IMR-90 (cell line): Measurements from ENCODE around the gene FAM78A. TPM values are rescaled to one million over a fixed set of nuclear protein-coding genes. Genes with fewer than 3 reads are reported as not detected.

Experiments used
- ATAC-seq: fragments of 200-7000 bp; cut with Tn5 transposase; 2 replicates; pipeline ENCODE4 v1.9.1; 2020; ENCODE audit warnings: low read depth, mild to moderate bottlenecking, moderate library complexity
- BruUV-seq: library from RNA; stranded (reverse); fragments of 400-500 nt; replicated peaks from 2 replicates; lab custom pipeline; 2021; lab: Mats Ljungman, UMichigan
- CTCF ChIA-PET: fragments of 300-600 bp; formaldehyde crosslinking; extraction: SDS; loops from one replicate; lab custom pipeline; 2021; ENCODE audit warnings: antibody characterized with exemption; lab: Yijun Ruan, JAX
- POLR2A ChIA-PET: fragments of 300-600 bp; sonication (Branson Sonifier 250); formaldehyde crosslinking; loops from one replicate; lab custom pipeline; 2022; ENCODE audit warnings: antibody characterized with exemption; ENCODE audit not compliant: unreplicated experiment; lab: Charles Lee
- DNase-seq: peaks from one replicate; pipeline ENCODE4 v3.0.0; 2013
- H2AFZ ChIP-seq: replicated peaks from 2 replicates; pipeline ENCODE3; 2013; ENCODE audit warnings: low read length, mild to moderate bottlenecking; ENCODE audit not compliant: poor library complexity
- H2AK5ac ChIP-seq: 2 replicates; pipeline ENCODE4 v1.6.1; 2013; ENCODE audit warnings: low read depth, low read length, inconsistent platforms
- H2AK9ac ChIP-seq: replicated peaks from 2 replicates; pipeline ENCODE3; 2013; ENCODE audit warnings: mild to moderate bottlenecking, low read depth, low read length, moderate library complexity; ENCODE audit not compliant: poor library complexity
- H2BK120ac ChIP-seq: 2 replicates; pipeline ENCODE4 v1.6.1; 2013; ENCODE audit warnings: low read depth, low read length, inconsistent platforms
- H2BK15ac ChIP-seq: 3 replicates; pipeline ENCODE4 v1.6.1; 2013; ENCODE audit warnings: low read depth, low read length, inconsistent platforms
- H2BK20ac ChIP-seq: 2 replicates; pipeline ENCODE4 v1.6.1; 2013; ENCODE audit warnings: low read depth, mild to moderate bottlenecking, inconsistent platforms, low read length, moderate library complexity
- H2BK5ac ChIP-seq: 2 replicates; pipeline ENCODE4 v1.6.1; 2013; ENCODE audit warnings: mild to moderate bottlenecking, low read depth, low read length, inconsistent platforms; ENCODE audit not compliant: poor library complexity, severe bottlenecking
- H3K14ac ChIP-seq: replicated peaks from 2 replicates; pipeline ENCODE4 v1.6.1; 2013; ENCODE audit warnings: low read depth, low read length, inconsistent platforms
- H3K18ac ChIP-seq: 2 replicates; pipeline ENCODE4 v1.6.1; 2013; ENCODE audit warnings: low read depth, low read length, control low read depth
- H3K23ac ChIP-seq: 2 replicates; pipeline ENCODE4 v1.6.1; 2013; ENCODE audit warnings: low read depth, low read length, inconsistent platforms
- H3K27ac ChIP-seq: 2 replicates; pipeline ENCODE4 v1.5.1; 2013; ENCODE audit warnings: mild to moderate bottlenecking, control low read depth, low read length; ENCODE audit not compliant: insufficient read depth
- H3K27me3 ChIP-seq: 2 replicates; pipeline ENCODE4 v1.6.1; 2013; ENCODE audit warnings: low read length; ENCODE audit not compliant: control insufficient read depth, insufficient read depth
- H3K36me3 ChIP-seq: 2 replicates; pipeline ENCODE4 v1.6.1; 2013; ENCODE audit warnings: low read length, mixed read lengths; ENCODE audit not compliant: control insufficient read depth, insufficient read depth
- H3K4ac ChIP-seq: 2 replicates; pipeline ENCODE4 v1.6.1; 2013; ENCODE audit warnings: low read depth, low read length, inconsistent platforms
- H3K4me1 ChIP-seq: 2 replicates; pipeline ENCODE4 v1.6.1; 2013; ENCODE audit warnings: low read length, mixed read lengths; ENCODE audit not compliant: control insufficient read depth, insufficient read depth
- H3K4me2 ChIP-seq: 2 replicates; pipeline ENCODE4 v1.6.1; 2013; ENCODE audit warnings: low read depth, mild to moderate bottlenecking, control low read depth, low read length, moderate library complexity
- H3K4me3 ChIP-seq: 2 replicates; pipeline ENCODE4 v1.5.1; 2013; ENCODE audit warnings: low read depth, mild to moderate bottlenecking, control low read depth, low read length, moderate library complexity; ENCODE audit not compliant: insufficient read depth
- H3K56ac ChIP-seq: 2 replicates; pipeline ENCODE4 v1.6.1; 2013; ENCODE audit warnings: low read length, inconsistent platforms; ENCODE audit not compliant: insufficient read depth; ENCODE audit errors: extremely low read depth
- H3K79me1 ChIP-seq, 2 experiments: 2 replicates each; pipeline ENCODE4 v1.6.1; 2013; ENCODE audit warnings: low read length in 2 of 2, inconsistent platforms in 1 of 2, low read depth in 1 of 2
- H3K9ac ChIP-seq: 2 replicates; pipeline ENCODE4 v1.6.1; 2013; ENCODE audit warnings: low read depth, low read length, control low read depth
- H3K9me1 ChIP-seq: 2 replicates; pipeline ENCODE4 v1.6.1; 2013; ENCODE audit warnings: low read length, inconsistent platforms; ENCODE audit not compliant: insufficient read depth
- H3K9me3 ChIP-seq: 2 replicates; pipeline ENCODE4 v1.6.1; 2013; ENCODE audit warnings: low read length; ENCODE audit not compliant: control insufficient read depth, insufficient read depth
- H4K20me1 ChIP-seq: 2 replicates; pipeline ENCODE4 v1.6.1; 2013; ENCODE audit warnings: low read length, inconsistent platforms; ENCODE audit not compliant: insufficient read depth
- H4K5ac ChIP-seq: 2 replicates; pipeline ENCODE4 v1.6.1; 2013; ENCODE audit warnings: mild to moderate bottlenecking, low read depth, low read length, control low read depth
- H4K8ac ChIP-seq, 2 experiments: 2 replicates each; pipeline ENCODE4 v1.6.1; 2013; ENCODE audit warnings: low read depth in 2 of 2, low read length in 2 of 2, control low read depth in 1 of 2, inconsistent platforms in 1 of 2
- H4K91ac ChIP-seq: 2 replicates; pipeline ENCODE4 v1.6.1; 2013; ENCODE audit warnings: low read depth, low read length, inconsistent platforms; ENCODE audit not compliant: insufficient read depth
- BHLHE40 ChIP-seq: fragments of 150-350 bp; IDR thresholded peaks from 2 replicates; pipeline ENCODE4 v1.6.1; 2016; ENCODE audit warnings: mild to moderate bottlenecking, low read depth, low read length
- FOS ChIP-seq: fragments of 150-350 bp; IDR thresholded peaks from 2 replicates; pipeline ENCODE4 v1.6.1; 2016; ENCODE audit warnings: low read depth, low read length
- MAFK ChIP-seq: IDR thresholded peaks from 2 replicates; pipeline ENCODE4 v1.6.1; 2012; ENCODE audit warnings: low read depth, low read length, improper control_type of control experiment
- MAZ ChIP-seq: IDR thresholded peaks from 2 replicates; pipeline ENCODE4 v1.6.1; 2012; ENCODE audit warnings: low read depth, mild to moderate bottlenecking, low read length, improper control_type of control experiment, moderate library complexity, borderline replicate concordance
- MXI1 ChIP-seq: IDR thresholded peaks from 2 replicates; pipeline ENCODE4 v1.6.1; 2012; ENCODE audit warnings: low read depth, mild to moderate bottlenecking, low read length, moderate library complexity, borderline replicate concordance
- NFE2L2 ChIP-seq: fragments of 150-350 bp; IDR thresholded peaks from 2 replicates; pipeline ENCODE4 v1.6.1; 2016; ENCODE audit warnings: low read depth, mild to moderate bottlenecking, low read length
- RAD21 ChIP-seq: IDR thresholded peaks from 2 replicates; pipeline ENCODE4 v1.6.1; 2012; ENCODE audit warnings: low read length, improper control_type of control experiment
- RCOR1 ChIP-seq: IDR thresholded peaks from 2 replicates; pipeline ENCODE4 v1.6.1; 2012; ENCODE audit warnings: mild to moderate bottlenecking, low read length, improper control_type of control experiment; ENCODE audit not compliant: insufficient replicate concordance
- RFX5 ChIP-seq: IDR thresholded peaks from 2 replicates; pipeline ENCODE4 v1.8.0; 2012; ENCODE audit warnings: low read depth, mild to moderate bottlenecking, low read length, moderate library complexity
- SMC3 ChIP-seq: fragments of 150-350 bp; IDR thresholded peaks from 2 replicates; pipeline ENCODE4 v1.6.1; 2016; ENCODE audit warnings: low read depth, mild to moderate bottlenecking, antibody characterized with exemption, low read length, moderate library complexity
- WGBS, 2 experiments: methylation state at CpG; one replicate each; pipeline versions ENCODE4 v1.1.5 to v1.1.7; 2013; ENCODE audit warnings: missing lambda C conversion rate in 2 of 2; ENCODE audit not compliant: insufficient read length in 1 of 2; ENCODE audit errors: extremely low coverage in 2 of 2; 5-methylcytosine and 5-hydroxymethylcytosine counted together
- dilution Hi-C: fragments of 300-500 bp; cut with HindIII; formaldehyde crosslinking; loops from one replicate; pipeline ENCODE4 v1.14.3; 2018; ENCODE audit warnings: low sequenced_read_pairs; ENCODE audit not compliant: unreplicated experiment
- in situ Hi-C: fragments of 300-500 bp; cut with MboI; formaldehyde crosslinking; loops from 3 replicates; pipeline ENCODE4 v1.14.3; 2019; ENCODE audit warnings: low sequenced_read_pairs, inconsistent platforms, mixed read lengths
- intact Hi-C: fragments of 100-400 bp; cut with micrococcal nuclease; formaldehyde crosslinking; loops from 2 replicates; pipeline ENCODE4 v1.10.0; 2022
- polyA plus RNA-seq, 3 experiments: library from polyadenylated mRNA; depleted of rRNA; stranded (reverse); fragments of >200 nt; gene quantifications; 2 replicates each; pipeline ENCODE4 v1.2.3, GENCODE V29; 2012; ENCODE audit warnings: low replicate concordance in 1 of 3
- total RNA-seq: library from RNA; depleted of rRNA; stranded (reverse); fragments of >200 nt; gene quantifications from 2 replicates; pipeline ENCODE4 v1.2.3, GENCODE V29; 2012
- TF ChIP-seq, protein P1 (sequence below): fragments of 150-350 bp; IDR thresholded peaks from 2 replicates; pipeline ENCODE4 v1.6.1; 2017; ENCODE audit warnings: mild to moderate bottlenecking, antibody characterized with exemption, low read length, low read depth
- TF ChIP-seq, protein P2 (sequence below): conservative IDR thresholded peaks from 2 replicates; pipeline ENCODE4 v1.5.1; 2012; ENCODE audit warnings: mild to moderate bottlenecking, low read depth, low read length, improper control_type of control experiment

Gene FAM78A
- total and polyA plus RNA-seq, 2 of the 4 experiments (the other 2 are of a cell fraction): 0.18 to 0.27 TPM

DNA sequence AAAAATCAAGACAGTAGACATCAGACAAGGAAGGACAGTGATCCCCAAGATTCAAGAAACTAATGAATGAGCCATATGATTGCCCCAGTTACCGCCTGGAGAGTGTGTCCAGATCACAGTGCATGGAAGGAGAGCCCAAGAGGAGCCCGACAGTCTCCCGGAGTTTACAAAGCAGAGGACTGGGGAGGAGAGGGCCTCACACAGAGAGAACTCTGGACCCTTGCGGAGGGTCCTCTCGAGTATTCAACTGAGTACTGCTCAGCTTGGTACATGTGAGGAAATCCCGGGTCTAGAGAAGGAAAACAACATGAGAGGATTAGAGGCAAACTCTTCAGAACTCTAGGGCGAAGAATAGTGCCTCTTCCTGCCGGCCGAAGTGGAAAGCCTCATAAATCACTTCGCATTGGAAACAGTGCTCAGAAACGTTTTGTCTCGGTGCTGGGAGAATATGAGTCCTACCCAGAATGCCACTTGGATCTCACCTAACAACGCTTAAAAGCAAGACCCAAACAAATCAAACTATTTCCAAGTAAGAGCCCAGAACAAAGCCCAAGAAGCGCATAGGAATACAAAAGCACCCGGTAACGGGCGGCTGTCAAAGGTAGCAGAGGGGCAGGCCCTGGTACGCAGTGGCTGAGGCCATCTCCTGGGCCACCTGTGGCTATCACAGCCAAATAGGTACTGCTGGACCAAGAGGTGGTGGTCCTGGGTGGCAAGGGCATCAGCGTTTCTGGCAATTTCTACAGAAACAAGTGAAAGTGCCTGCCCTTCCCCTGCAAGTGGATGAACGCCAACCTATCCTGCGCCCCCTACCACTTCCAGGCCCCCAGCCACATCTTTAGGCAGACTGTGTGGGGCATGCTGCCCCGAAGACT is 36.0 kb downstream of the FAM78A start:
- H4K8ac ChIP-seq: no peak overlapping the region
- no peaks in the 10 kb centered on the region for H3K27me3 ChIP-seq
- H3K4me2 ChIP-seq: no peak overlapping the region
- no peak overlapping the region for H2AFZ ChIP-seq
- no peak overlapping the region for H3K27ac ChIP-seq
- H3K56ac ChIP-seq: no peak overlapping the region
- H3K79me1 ChIP-seq: no peaks in the 10 kb centered on the region
- in situ Hi-C loops (no loop called here), dilution Hi-C loops (no loop called here), intact Hi-C loops (no loop called here)
- H4K91ac ChIP-seq: no peak overlapping the region
- no peaks in the 10 kb centered on the region for H4K20me1 ChIP-seq
- no peak overlapping the region for H3K4me3 ChIP-seq
- TF ChIP-seq MAFK (no peak), SMC3 (no peak), RFX5 (no peak), RCOR1 (no peak), RAD21 (no peak), NFE2L2 (no peak), MXI1 (no peak), MAZ (no peak), BHLHE40 (no peak), FOS (no peak)
- TF ChIP-seq, protein P1, sequence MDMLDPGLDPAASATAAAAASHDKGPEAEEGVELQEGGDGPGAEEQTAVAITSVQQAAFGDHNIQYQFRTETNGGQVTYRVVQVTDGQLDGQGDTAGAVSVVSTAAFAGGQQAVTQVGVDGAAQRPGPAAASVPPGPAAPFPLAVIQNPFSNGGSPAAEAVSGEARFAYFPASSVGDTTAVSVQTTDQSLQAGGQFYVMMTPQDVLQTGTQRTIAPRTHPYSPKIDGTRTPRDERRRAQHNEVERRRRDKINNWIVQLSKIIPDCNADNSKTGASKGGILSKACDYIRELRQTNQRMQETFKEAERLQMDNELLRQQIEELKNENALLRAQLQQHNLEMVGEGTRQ: no peak
- TF ChIP-seq, protein P2, sequence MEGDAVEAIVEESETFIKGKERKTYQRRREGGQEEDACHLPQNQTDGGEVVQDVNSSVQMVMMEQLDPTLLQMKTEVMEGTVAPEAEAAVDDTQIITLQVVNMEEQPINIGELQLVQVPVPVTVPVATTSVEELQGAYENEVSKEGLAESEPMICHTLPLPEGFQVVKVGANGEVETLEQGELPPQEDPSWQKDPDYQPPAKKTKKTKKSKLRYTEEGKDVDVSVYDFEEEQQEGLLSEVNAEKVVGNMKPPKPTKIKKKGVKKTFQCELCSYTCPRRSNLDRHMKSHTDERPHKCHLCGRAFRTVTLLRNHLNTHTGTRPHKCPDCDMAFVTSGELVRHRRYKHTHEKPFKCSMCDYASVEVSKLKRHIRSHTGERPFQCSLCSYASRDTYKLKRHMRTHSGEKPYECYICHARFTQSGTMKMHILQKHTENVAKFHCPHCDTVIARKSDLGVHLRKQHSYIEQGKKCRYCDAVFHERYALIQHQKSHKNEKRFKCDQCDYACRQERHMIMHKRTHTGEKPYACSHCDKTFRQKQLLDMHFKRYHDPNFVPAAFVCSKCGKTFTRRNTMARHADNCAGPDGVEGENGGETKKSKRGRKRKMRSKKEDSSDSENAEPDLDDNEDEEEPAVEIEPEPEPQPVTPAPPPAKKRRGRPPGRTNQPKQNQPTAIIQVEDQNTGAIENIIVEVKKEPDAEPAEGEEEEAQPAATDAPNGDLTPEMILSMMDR: no peak
- H3K4me1 ChIP-seq: peaks cover 7% of the 10 kb centered on the region
- CTCF ChIA-PET: no interaction called here
- H3K4ac ChIP-seq: no peak overlapping the region
- H3K23ac ChIP-seq: no peak overlapping the region
- no peaks in the 10 kb centered on the region; the same call in 1 of the 2 replicates for H3K9me1 ChIP-seq
- H2BK5ac ChIP-seq: no peak overlapping the region
- H2BK15ac ChIP-seq: no peak overlapping the region
- DNase-seq: no peak
- POLR2A ChIA-PET: no interaction called here
- H2BK120ac ChIP-seq: no peak overlapping the region
- ATAC-seq: no peak
- peaks cover 5% of the 10 kb centered on the region for H3K36me3 ChIP-seq
- 88% methylated on average over 5 of the region's 22 CpGs; no CpG with 5 or more reads in 1 of the 2 experiments for WGBS, 2 experiments
- H4K5ac ChIP-seq: no peak overlapping the region
- H2BK20ac ChIP-seq: no peak overlapping the region
- no peaks in the 10 kb centered on the region for H3K9me3 ChIP-seq
- H2AK5ac ChIP-seq: no peak overlapping the region
- no TSS peak for BruUV-seq
- H2AK9ac ChIP-seq: no peak overlapping the region
- no peak overlapping the region for H3K9ac ChIP-seq
- H3K18ac ChIP-seq: no peak overlapping the region
- H3K14ac ChIP-seq: no peak overlapping the region
